Esophagus squamous epithelium (tissue), 5 donors: ENCODE measurements around the gene DPH2. TPM values are rescaled to one million over a fixed set of nuclear protein-coding genes. Genes with fewer than 3 reads are reported as not detected.

Source experiments
- DNase-seq: peaks from one replicate; lab custom pipeline; 2025; lab: John Stamatoyannopoulos, UW
- H3K27ac ChIP-seq, 4 donors: fragments of 200-600 bp; sonication (generic); one replicate each; pipeline ENCODE4 v1.5.1; 2016 to 2019; ENCODE audit warnings: mild to moderate bottlenecking in 1 of 4
- H3K27me3 ChIP-seq, 4 donors: fragments of 200-600 bp; sonication (generic); 1 replicate in 3 of 4; 2 replicates in 1 of 4; pipeline versions ENCODE4 v1.5.1 to v1.6.0; 2017 to 2021; ENCODE audit warnings: antibody characterized with exemption in 1 of 4
- H3K36me3 ChIP-seq, 3 donors: fragments of 200-600 bp; sonication (generic); one replicate each; pipeline ENCODE4 v1.5.1; 2016 to 2019
- H3K4me1 ChIP-seq, 3 donors: fragments of 200-600 bp; sonication (generic); one replicate each; pipeline ENCODE4 v1.5.1; 2017 to 2019
- H3K4me3 ChIP-seq, 4 donors: fragments of 200-600 bp; sonication (generic); 1 replicate in 3 of 4; 2 replicates in 1 of 4; pipeline ENCODE4 v1.5.1; 2016 to 2019; ENCODE audit warnings: mild to moderate bottlenecking in 2 of 4, moderate library complexity in 1 of 4
- H3K9me3 ChIP-seq, 3 donors: fragments of 200-600 bp; sonication (generic); one replicate each; pipeline ENCODE4 v1.5.1; 2016 to 2019
- CTCF ChIP-seq, 6 experiments: fragments of 450-650 bp in 4 of 6; fragments of 200-600 bp in 2 of 6; sonication (generic) in 2 of 6; IDR thresholded peaks; one replicate each; pipeline ENCODE4 v1.5.1; 2016 to 2019; ENCODE audit warnings: antibody characterized with exemption in 6 of 6, mild to moderate bottlenecking in 4 of 6, moderate library complexity in 4 of 6
- POLR2A ChIP-seq, 4 donors: fragments of 450-650 bp; IDR thresholded peaks; one replicate each; pipeline ENCODE4 v1.6.1; 2017; ENCODE audit warnings: antibody characterized with exemption in 4 of 4, mild to moderate bottlenecking in 4 of 4, moderate library complexity in 3 of 4
- WGBS, 2 donors: methylation state at CpG; one replicate each; pipeline ENCODE4 v1.1.5; 2018; 5-methylcytosine and 5-hydroxymethylcytosine counted together
- intact Hi-C: fragments of 100-400 bp; cut with DNase I; formaldehyde crosslinking; loops from one replicate; pipeline ENCODE4 v1.15.0; 2022
- total RNA-seq, 4 donors: library from RNA; depleted of rRNA; stranded (reverse); fragments of >200 nt; gene quantifications; one replicate each; pipeline ENCODE4 v1.1.0, GENCODE V29; 2016
- donor health status: DM: yes; HTN: yes; CAD: no.

The DPH2 gene
- total RNA-seq, 4 donors from 2014 or later = 14.0 to 34.6 (median 27.7) TPM

GRCh38 chr1:43958351-43959255 is 11.2 kb upstream of the DPH2 start:
- H3K27me3 ChIP-seq = no peaks in the 10 kb centered on the region
- H3K27ac ChIP-seq = no peak overlapping the region
- no peaks in the 10 kb centered on the region for H3K4me1 ChIP-seq
- no peak for TF ChIP-seq CTCF (IDR thresholded peaks at IDR 0.05)
- no peak for TF ChIP-seq POLR2A (IDR thresholded peaks at IDR 0.05)
- DNase-seq = no peak
- H3K9me3 ChIP-seq = no peaks in the 10 kb centered on the region
- intact Hi-C loops = no loop called here
- WGBS, 2 donors = 88 to 91% methylated on average over 7 to 9 of the region's 9 CpGs
- H3K4me3 ChIP-seq = no peak overlapping the region
- H3K36me3 ChIP-seq = peaks cover 15 to 87% (median 20%) of the 10 kb centered on the region in 3 donors

GRCh38 chr1:43960798-43961197 is 9.0 kb upstream of the DPH2 start:
- WGBS, 2 donors = 85 to 96% methylated on average over 4 to 5 of the region's 8 CpGs
- no peak for TF ChIP-seq POLR2A (IDR thresholded peaks at IDR 0.05)
- no peak for TF ChIP-seq CTCF (IDR thresholded peaks at IDR 0.05)
- H3K36me3 ChIP-seq = peaks cover 18 to 96% (median 20%) of the 10 kb centered on the region in 3 donors

GRCh38 chr1:43961692-43962091 is 8.1 kb upstream of the DPH2 start:
- intact Hi-C loops = no loop called here
- Histone ChIP-seq H3K9me3 (no peaks in the 10 kb centered on the region), H3K36me3 (peaks cover 19 to 96% (median 23%) of the 10 kb centered on the region in 3 donors), H3K27me3 (no peaks in the 10 kb centered on the region), H3K27ac (no peak overlapping the region), H3K4me3 (no peak overlapping the region), H3K4me1 (no peaks in the 10 kb centered on the region)
- no peak for TF ChIP-seq POLR2A (IDR thresholded peaks at IDR 0.05)
- no peak for TF ChIP-seq CTCF (IDR thresholded peaks at IDR 0.05)
- DNase-seq = no peak
- WGBS, 2 donors = 92 to 95% methylated on average over 2 to 3 of the region's 3 CpGs

More at GRCh38 chr1:43960798-43961197, 9.0 kb upstream of the DPH2 start:
- Histone ChIP-seq H3K4me3 (no peak overlapping the region), H3K27ac (no peak overlapping the region), H3K9me3 (no peaks in the 10 kb centered on the region), H3K27me3 (no peaks in the 10 kb centered on the region), H3K4me1 (no peaks in the 10 kb centered on the region)
- intact Hi-C loops = no loop called here
- no peak for DNase-seq

- WGBS, 2 donors = 81 to 82% methylated on average over 2 of the region's 2 CpGs
- no peak for DNase-seq
- Histone ChIP-seq H3K4me1 (no peaks in the 10 kb centered on the region), H3K4me3 (no peak overlapping the region), H3K27ac (no peak overlapping the region), H3K9me3 (no peaks in the 10 kb centered on the region), H3K36me3 (peaks cover 12 to 96% (median 23%) of the 10 kb centered on the region in 3 donors), H3K27me3 (no peaks in the 10 kb centered on the region)
- TF ChIP-seq CTCF (IDR thresholded peaks at IDR 0.05) = no peak
- no peak for TF ChIP-seq POLR2A (IDR thresholded peaks at IDR 0.05)
- intact Hi-C loops = no loop called here
Observed at GRCh38 chr1:43962324-43962723, 7.5 kb upstream of the DPH2 start.

GRCh38 chr1:43963006-43963405 is 6.8 kb upstream of the DPH2 start:
- no peak for DNase-seq
- TF ChIP-seq POLR2A (IDR thresholded peaks at IDR 0.05) (no peak), CTCF (IDR thresholded peaks at IDR 0.05) (no peak)
- H3K27ac ChIP-seq = no peak overlapping the region
- peaks cover 6 to 96% (median 22%) of the 10 kb centered on the region in 3 donors for H3K36me3 ChIP-seq
- H3K9me3 ChIP-seq = no peaks in the 10 kb centered on the region
- intact Hi-C loops = no loop called here
- H3K4me1 ChIP-seq = no peaks in the 10 kb centered on the region
- no peaks in the 10 kb centered on the region for H3K27me3 ChIP-seq
- WGBS, 2 donors = 97 to 100% methylated on average over 3 of the region's 3 CpGs
- no peak overlapping the region for H3K4me3 ChIP-seq
